Measurements from ENCODE around the gene ST3GAL3. TPM values are rescaled to one million over a fixed set of nuclear protein-coding genes. Genes with fewer than 3 reads are reported as not detected.

Gene ST3GAL3
- total RNA-seq, 1 donor from 2014 or later = 13.6 TPM

DNA sequence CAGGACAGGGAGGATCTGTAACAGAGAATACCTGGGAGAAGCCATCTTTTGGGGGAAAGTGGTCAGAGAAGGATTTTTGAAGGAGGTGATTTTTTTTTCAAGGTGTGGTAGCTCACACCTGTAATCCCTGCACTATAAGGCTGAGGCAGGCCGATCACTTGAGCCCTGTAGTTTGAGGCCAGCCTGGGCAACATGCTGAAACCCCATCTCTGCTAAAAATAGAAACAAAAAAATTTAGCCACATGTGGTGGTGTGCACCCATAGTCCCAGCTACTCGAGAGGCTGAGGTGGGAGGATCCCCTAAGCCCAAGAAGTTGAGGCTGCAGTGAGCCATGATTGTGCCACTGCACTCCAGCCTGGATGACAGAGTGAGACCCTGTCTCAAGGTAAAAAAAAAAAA, 158.9 kb downstream of the ST3GAL3 start:
- no peaks in the 10 kb centered on the region for H4K20me1 ChIP-seq (ENCODE audit: low read depth)
- no peaks in the 10 kb centered on the region for H3K79me2 ChIP-seq (ENCODE audit: low read depth)
- H3F3A ChIP-seq (ENCODE audit: low read depth) = no peaks in the 10 kb centered on the region
- Mint-ChIP-seq H3K4me3 (no peak overlapping the region), H3K4me1 (peaks cover 11% of the 10 kb centered on the region), H3K9me3 (no peaks in the 10 kb centered on the region), H3K36me3 (peaks cover 3% of the 10 kb centered on the region), H3K27me3 (ENCODE audit: insufficient read depth, low read depth) (no peaks in the 10 kb centered on the region), H3K27ac (no peak overlapping the region)
- H3K9ac ChIP-seq = no peak overlapping the region
- H2AFZ ChIP-seq (replicated peaks) = no peak overlapping the region
- TF ChIP-seq EZH2phosphoT487 (IDR thresholded peaks at IDR 0.05) (no peak), EZH2 (IDR thresholded peaks at IDR 0.05) (no peak)
- TF ChIP-seq, protein P1, sequence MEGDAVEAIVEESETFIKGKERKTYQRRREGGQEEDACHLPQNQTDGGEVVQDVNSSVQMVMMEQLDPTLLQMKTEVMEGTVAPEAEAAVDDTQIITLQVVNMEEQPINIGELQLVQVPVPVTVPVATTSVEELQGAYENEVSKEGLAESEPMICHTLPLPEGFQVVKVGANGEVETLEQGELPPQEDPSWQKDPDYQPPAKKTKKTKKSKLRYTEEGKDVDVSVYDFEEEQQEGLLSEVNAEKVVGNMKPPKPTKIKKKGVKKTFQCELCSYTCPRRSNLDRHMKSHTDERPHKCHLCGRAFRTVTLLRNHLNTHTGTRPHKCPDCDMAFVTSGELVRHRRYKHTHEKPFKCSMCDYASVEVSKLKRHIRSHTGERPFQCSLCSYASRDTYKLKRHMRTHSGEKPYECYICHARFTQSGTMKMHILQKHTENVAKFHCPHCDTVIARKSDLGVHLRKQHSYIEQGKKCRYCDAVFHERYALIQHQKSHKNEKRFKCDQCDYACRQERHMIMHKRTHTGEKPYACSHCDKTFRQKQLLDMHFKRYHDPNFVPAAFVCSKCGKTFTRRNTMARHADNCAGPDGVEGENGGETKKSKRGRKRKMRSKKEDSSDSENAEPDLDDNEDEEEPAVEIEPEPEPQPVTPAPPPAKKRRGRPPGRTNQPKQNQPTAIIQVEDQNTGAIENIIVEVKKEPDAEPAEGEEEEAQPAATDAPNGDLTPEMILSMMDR (IDR thresholded peaks at IDR 0.05) = no peak
- H3K27me3 ChIP-seq = no peaks in the 10 kb centered on the region
- no peak overlapping the region for H3K4me3 ChIP-seq
- DNase-seq (ENCODE audit: low spot score) = no peak
- no peaks in the 10 kb centered on the region for H3K4me1 ChIP-seq
- H3K27ac ChIP-seq = no peak overlapping the region
- H3K4me2 ChIP-seq = no peak overlapping the region
- no peaks in the 10 kb centered on the region for H3K9me3 ChIP-seq (ENCODE audit: low read depth)
- no peaks in the 10 kb centered on the region for H3K36me3 ChIP-seq

DNA sequence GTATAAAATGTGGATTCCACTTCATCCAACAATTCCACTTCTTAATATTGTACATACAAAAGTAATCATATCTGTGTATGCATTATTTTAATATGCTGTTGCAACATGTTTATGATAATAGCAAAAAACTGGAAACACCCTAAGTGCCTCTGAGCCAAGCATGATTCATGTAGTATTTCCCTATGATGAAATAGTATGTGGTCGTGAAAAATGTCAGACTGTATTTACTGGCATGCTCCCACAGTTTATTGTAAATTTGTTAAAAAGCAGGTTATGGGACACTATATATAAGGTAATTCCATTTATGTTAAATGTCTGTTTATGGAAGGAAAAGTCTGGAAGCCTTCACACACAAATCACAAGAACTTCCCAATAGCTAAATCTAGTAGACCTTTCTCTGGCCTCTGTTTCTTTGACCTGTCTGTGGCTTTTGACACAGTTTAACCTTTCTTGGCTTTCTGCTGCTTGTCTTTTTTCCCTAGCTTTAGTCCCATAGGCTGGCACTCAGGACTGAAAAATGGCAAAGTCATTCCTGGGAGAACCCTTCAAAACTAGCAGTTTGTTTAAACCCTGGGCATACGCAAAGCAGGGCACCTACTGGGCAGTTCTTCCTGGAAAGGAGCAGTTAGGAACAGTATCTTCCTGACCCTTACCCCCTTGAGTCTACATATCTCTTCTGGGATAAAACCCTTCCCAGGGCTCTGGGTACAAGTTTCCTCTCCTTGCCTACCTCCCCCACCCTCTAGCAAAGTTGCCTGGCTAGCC, 160.8 kb downstream of the ST3GAL3 start:
- no peaks in the 10 kb centered on the region for H3K79me2 ChIP-seq (ENCODE audit: low read depth)
- Mint-ChIP-seq H3K27ac (no peak overlapping the region), H3K36me3 (no peaks in the 10 kb centered on the region), H3K4me1 (peaks cover 8% of the 10 kb centered on the region), H3K4me3 (no peak overlapping the region), H3K9me3 (no peaks in the 10 kb centered on the region), H3K27me3 (ENCODE audit: insufficient read depth, low read depth) (no peaks in the 10 kb centered on the region)
- no peak overlapping the region for H3K4me3 ChIP-seq
- TF ChIP-seq EZH2 (IDR thresholded peaks at IDR 0.05) = no peak
- no peak for TF ChIP-seq EZH2phosphoT487 (IDR thresholded peaks at IDR 0.05)
- TF ChIP-seq, protein P1 (IDR thresholded peaks at IDR 0.05) = no peak
- H3F3A ChIP-seq (ENCODE audit: low read depth) = no peaks in the 10 kb centered on the region
- no peak overlapping the region for H3K4me2 ChIP-seq
- no peaks in the 10 kb centered on the region for H3K36me3 ChIP-seq
- H3K4me1 ChIP-seq = no peaks in the 10 kb centered on the region
- H4K20me1 ChIP-seq (ENCODE audit: low read depth) = no peaks in the 10 kb centered on the region
- no peaks in the 10 kb centered on the region for H3K27me3 ChIP-seq
- H3K9ac ChIP-seq = no peak overlapping the region
- no peak for DNase-seq (ENCODE audit: low spot score)
- H3K9me3 ChIP-seq (ENCODE audit: low read depth) = no peaks in the 10 kb centered on the region
- no peak overlapping the region for H2AFZ ChIP-seq (replicated peaks)
- H3K27ac ChIP-seq = no peak overlapping the region

DNA sequence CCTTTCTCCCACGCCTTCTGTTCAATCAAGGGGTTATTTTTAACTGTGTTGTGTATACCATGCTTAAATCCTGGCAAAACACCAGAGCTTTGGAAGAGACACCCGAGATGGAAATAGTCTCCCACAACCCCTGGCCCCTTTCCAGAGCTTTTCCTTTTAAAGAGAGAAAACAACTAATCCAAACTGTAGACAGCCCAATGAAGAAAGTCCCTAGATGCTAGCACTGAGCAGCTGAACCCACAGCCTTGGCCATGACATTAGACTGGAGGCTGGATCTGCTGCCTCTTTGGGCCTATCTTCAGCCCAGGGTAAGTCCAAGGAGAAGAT, 161.4 kb downstream of the ST3GAL3 start:
- Mint-ChIP-seq H3K27ac (no peak overlapping the region), H3K4me1 (peaks cover 8% of the 10 kb centered on the region), H3K4me3 (no peak overlapping the region), H3K36me3 (no peaks in the 10 kb centered on the region), H3K27me3 (ENCODE audit: insufficient read depth, low read depth) (no peaks in the 10 kb centered on the region), H3K9me3 (no peaks in the 10 kb centered on the region)
- H3K27me3 ChIP-seq = no peaks in the 10 kb centered on the region
- H2AFZ ChIP-seq (replicated peaks) = no peak overlapping the region
- H3K36me3 ChIP-seq = no peaks in the 10 kb centered on the region
- H3F3A ChIP-seq (ENCODE audit: low read depth) = no peaks in the 10 kb centered on the region
- no peaks in the 10 kb centered on the region for H3K79me2 ChIP-seq (ENCODE audit: low read depth)
- H3K4me2 ChIP-seq = no peak overlapping the region
- TF ChIP-seq, protein P1 (IDR thresholded peaks at IDR 0.05) = no peak
- TF ChIP-seq EZH2phosphoT487 (IDR thresholded peaks at IDR 0.05) (no peak), EZH2 (IDR thresholded peaks at IDR 0.05) (no peak)
- no peak overlapping the region for H3K4me3 ChIP-seq
- no peak overlapping the region for H3K27ac ChIP-seq
- DNase-seq (ENCODE audit: low spot score) = no peak
- no peak overlapping the region for H3K9ac ChIP-seq
- H3K9me3 ChIP-seq (ENCODE audit: low read depth) = no peaks in the 10 kb centered on the region
- H4K20me1 ChIP-seq (ENCODE audit: low read depth) = no peaks in the 10 kb centered on the region
- H3K4me1 ChIP-seq = no peaks in the 10 kb centered on the region
